Mesenchymal stem cell (in vitro differentiated cells and primary cell): ENCODE data around the gene MTHFSD.
"Not testable (repeated sequence)": the region's sequence is repeated elsewhere in the genome, so short reads cannot be mapped to it uniquely, and the experiment has no call there.

Experiments
- DNase-seq: peaks from one replicate; pipeline ENCODE4 v3.0.0-alpha.2; 2013
- H2AFZ ChIP-seq: one replicate; pipeline ENCODE4 v1.6.1; 2013; ENCODE audit warnings: low read depth, mild to moderate bottlenecking, control low read depth, inconsistent platforms, low read length, moderate library complexity
- H2AK5ac ChIP-seq: 2 replicates; pipeline ENCODE4 v1.6.1; 2013; ENCODE audit warnings: low read length, moderate library complexity, mild to moderate bottlenecking, inconsistent platforms; ENCODE audit not compliant: severe bottlenecking
- H2BK120ac ChIP-seq: one replicate; pipeline ENCODE4 v1.6.1; 2013; ENCODE audit warnings: low read depth, mild to moderate bottlenecking, inconsistent platforms, low read length, moderate library complexity
- H2BK12ac ChIP-seq, 2 experiments: one replicate each; pipeline ENCODE4 v1.6.1; 2013; ENCODE audit warnings: inconsistent platforms in 2 of 2, low read length in 2 of 2, mild to moderate bottlenecking in 2 of 2, moderate library complexity in 2 of 2, control low read depth in 1 of 2
- H2BK15ac ChIP-seq: one replicate; pipeline ENCODE4 v1.6.1; 2013; ENCODE audit warnings: mild to moderate bottlenecking, low read depth, inconsistent platforms; ENCODE audit not compliant: poor library complexity, severe bottlenecking
- H2BK5ac ChIP-seq: 2 replicates; pipeline ENCODE4 v1.6.1; 2013; ENCODE audit warnings: low read depth, mild to moderate bottlenecking, low read length, control low read depth, inconsistent platforms; ENCODE audit not compliant: poor library complexity, severe bottlenecking
- H3K14ac ChIP-seq, 2 experiments: one replicate each; pipeline ENCODE4 v1.6.1; 2013; ENCODE audit warnings: inconsistent platforms in 2 of 2, low read length in 2 of 2, control low read depth in 1 of 2, mild to moderate bottlenecking in 1 of 2, moderate library complexity in 1 of 2
- H3K18ac ChIP-seq, 2 experiments: one replicate each; pipeline ENCODE4 v1.6.1; 2013; ENCODE audit warnings: inconsistent platforms in 2 of 2, low read length in 2 of 2, control low read depth in 1 of 2, low read depth in 1 of 2, mild to moderate bottlenecking in 1 of 2
- H3K23ac ChIP-seq, 2 experiments: one replicate each; pipeline ENCODE4 v1.6.1; 2013; ENCODE audit warnings: inconsistent platforms in 2 of 2, low read length in 2 of 2, mild to moderate bottlenecking in 2 of 2, moderate library complexity in 2 of 2, control low read depth in 1 of 2
- H3K27ac ChIP-seq: 2 replicates; pipeline ENCODE4 v1.5.1; 2013; ENCODE audit warnings: mild to moderate bottlenecking, moderate library complexity, low read length, control low read depth, inconsistent platforms; ENCODE audit not compliant: poor library complexity, severe bottlenecking
- H3K27me3 ChIP-seq, 2 experiments: 2 replicates each; pipeline versions ENCODE4 v1.6.1 to v1.7.0; 2013; ENCODE audit warnings: low read length in 2 of 2, mild to moderate bottlenecking in 2 of 2, moderate library complexity in 2 of 2, control low read depth in 1 of 2, inconsistent platforms in 1 of 2; ENCODE audit not compliant: control insufficient read depth in 1 of 2, insufficient read depth in 1 of 2
- H3K36me3 ChIP-seq, 2 experiments: 2 replicates each; pipeline versions ENCODE4 v1.6.1 to v1.7.0; 2013; ENCODE audit warnings: low read length in 2 of 2, control low read depth in 1 of 2, inconsistent platforms in 1 of 2, low read depth in 1 of 2, mild to moderate bottlenecking in 1 of 2; ENCODE audit not compliant: insufficient read depth in 2 of 2, control insufficient read depth in 1 of 2
- H3K4ac ChIP-seq, 2 experiments: one replicate each; pipeline ENCODE4 v1.6.1; 2013; ENCODE audit warnings: inconsistent platforms in 2 of 2, low read length in 2 of 2, mild to moderate bottlenecking in 2 of 2, moderate library complexity in 2 of 2, control low read depth in 1 of 2, low read depth in 1 of 2
- H3K4me1 ChIP-seq: 2 replicates; pipeline ENCODE4 v1.6.1; 2013; ENCODE audit warnings: low read depth, low read length, control low read depth; ENCODE audit not compliant: control insufficient read depth, insufficient read depth
- H3K4me2 ChIP-seq: 2 replicates; pipeline ENCODE4 v1.6.1; 2013; ENCODE audit warnings: low read length, mild to moderate bottlenecking, inconsistent platforms; ENCODE audit not compliant: poor library complexity, severe bottlenecking
- H3K4me3 ChIP-seq, 2 experiments: 2 replicates each; pipeline versions ENCODE4 v1.5.1 to v1.7.0; 2013; ENCODE audit warnings: low read length in 2 of 2, mild to moderate bottlenecking in 2 of 2, control low read depth in 1 of 2, low read depth in 1 of 2; ENCODE audit not compliant: insufficient read depth in 1 of 2
- H3K79me1 ChIP-seq: replicated peaks from 2 replicates; pipeline ENCODE4 v1.6.1; 2013; ENCODE audit warnings: mild to moderate bottlenecking, control low read depth, low read length, inconsistent platforms; ENCODE audit not compliant: poor library complexity, severe bottlenecking
- H3K9ac ChIP-seq: 2 replicates; pipeline ENCODE4 v1.7.0; 2013; ENCODE audit warnings: mild to moderate bottlenecking, low read length, moderate library complexity
- H3K9me3 ChIP-seq: 2 replicates; pipeline ENCODE4 v1.7.0; 2013; ENCODE audit warnings: mild to moderate bottlenecking, low read length; ENCODE audit not compliant: control insufficient read depth
- H4K8ac ChIP-seq: one replicate; pipeline ENCODE4 v1.6.1; 2013; ENCODE audit warnings: inconsistent platforms, mild to moderate bottlenecking, low read length, moderate library complexity
- H4K91ac ChIP-seq: one replicate; pipeline ENCODE4 v1.6.1; 2013; ENCODE audit warnings: mild to moderate bottlenecking, low read length, inconsistent platforms
- WGBS: methylation state at CpG from one replicate; pipeline ENCODE4 v1.1.7; 2013; ENCODE audit warnings: mixed read lengths; 5-methylcytosine and 5-hydroxymethylcytosine counted together

The MTHFSD gene

DNA sequence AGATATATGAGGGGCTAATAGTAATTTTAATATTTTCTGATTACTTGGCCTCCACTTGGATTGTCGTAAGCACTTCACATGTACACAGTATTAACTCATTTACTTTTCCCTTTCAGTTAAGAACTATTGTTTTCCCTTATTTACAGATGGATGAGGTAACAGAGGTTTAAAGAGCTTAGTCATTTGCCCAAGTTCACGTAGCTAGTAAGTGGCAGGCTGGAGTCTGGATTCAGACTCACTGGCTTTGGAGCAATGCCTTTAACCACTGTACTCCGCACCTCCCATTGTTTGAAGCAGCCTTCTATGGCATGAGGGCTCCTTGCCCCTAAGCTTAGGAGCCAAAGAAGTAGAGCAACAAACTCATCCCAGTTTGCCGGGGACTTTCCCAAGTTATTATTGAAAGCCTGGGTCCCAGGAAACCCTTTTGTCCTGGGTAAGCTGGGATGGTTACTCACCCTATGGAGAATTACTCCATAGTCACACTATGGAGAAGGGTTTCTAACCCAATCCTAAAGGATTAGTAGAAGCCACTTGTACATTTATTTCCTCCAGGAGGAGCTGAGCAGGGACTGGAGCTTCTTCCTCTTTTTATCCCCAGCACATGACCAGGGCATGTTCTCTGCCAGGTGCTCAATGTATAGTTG, 35.6 kb upstream of the MTHFSD start:
- WGBS: 47% methylated on average over 3 of the region's 4 CpGs
- peak overlapping the region; percentile 13 for H3K27ac ChIP-seq
- peak overlapping the region; percentile 34 for H3K9ac ChIP-seq
- H3K4me3 ChIP-seq: no peak overlapping the region
- peak overlapping the region; percentile 60 for H2BK15ac ChIP-seq
- H3K14ac ChIP-seq: no peak overlapping the region
- no peak overlapping the region for H3K23ac ChIP-seq
- H2AK5ac ChIP-seq: peak overlapping the region; percentile 29
- no peak overlapping the region for H2BK5ac ChIP-seq
- H3K4me2 ChIP-seq: no peak overlapping the region
- DNase-seq: peak; percentile 84
- H3K18ac ChIP-seq: no peak overlapping the region
- H3K9me3 ChIP-seq: no peaks in the 10 kb centered on the region
- no peak overlapping the region for H4K8ac ChIP-seq
- no peaks in the 10 kb centered on the region for H3K36me3 ChIP-seq
- H2BK12ac ChIP-seq: no peak overlapping the region
- no peak overlapping the region for H3K4ac ChIP-seq
- H3K4me1 ChIP-seq: peaks cover 15% of the 10 kb centered on the region
- no peak overlapping the region for H2AFZ ChIP-seq
- H3K79me1 ChIP-seq: peaks cover 2% of the 10 kb centered on the region
- no peak overlapping the region for H4K91ac ChIP-seq
- peaks cover 0 to 24% of the 10 kb centered on the region in 2 experiments for H3K27me3 ChIP-seq
- H2BK120ac ChIP-seq: no peak overlapping the region

DNA sequence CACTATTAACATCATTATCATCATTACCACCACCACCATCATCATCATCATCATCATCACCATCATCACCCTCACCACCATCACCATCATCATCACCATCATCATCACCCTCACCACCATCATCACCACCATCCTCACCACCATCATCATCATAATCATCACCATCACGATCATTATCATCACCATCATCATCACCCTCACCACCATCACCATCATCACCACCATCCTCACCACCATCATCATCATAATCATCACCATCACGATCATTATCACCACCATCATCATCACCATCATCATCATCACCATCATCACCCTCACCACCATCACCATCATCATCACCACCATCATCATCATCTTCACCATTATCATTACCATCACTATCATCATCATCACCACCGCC, 32.9 kb upstream of the MTHFSD start:
- not testable (repeated sequence) for H2BK15ac ChIP-seq, DNase-seq, H3K27me3 ChIP-seq, H3K36me3 ChIP-seq, H2BK120ac ChIP-seq, H3K4me2 ChIP-seq, H3K14ac ChIP-seq, H2AFZ ChIP-seq, H3K79me1 ChIP-seq, H2BK12ac ChIP-seq, H2BK5ac ChIP-seq, H3K9me3 ChIP-seq, H3K4me3 ChIP-seq, H4K8ac ChIP-seq, H3K23ac ChIP-seq, H2AK5ac ChIP-seq, H3K9ac ChIP-seq, H3K27ac ChIP-seq, H3K4ac ChIP-seq, H4K91ac ChIP-seq, H3K18ac ChIP-seq
- 89% methylated on average over 3 of the region's 3 CpGs for WGBS
- peaks cover 26% of the 10 kb centered on the region for H3K4me1 ChIP-seq

DNA sequence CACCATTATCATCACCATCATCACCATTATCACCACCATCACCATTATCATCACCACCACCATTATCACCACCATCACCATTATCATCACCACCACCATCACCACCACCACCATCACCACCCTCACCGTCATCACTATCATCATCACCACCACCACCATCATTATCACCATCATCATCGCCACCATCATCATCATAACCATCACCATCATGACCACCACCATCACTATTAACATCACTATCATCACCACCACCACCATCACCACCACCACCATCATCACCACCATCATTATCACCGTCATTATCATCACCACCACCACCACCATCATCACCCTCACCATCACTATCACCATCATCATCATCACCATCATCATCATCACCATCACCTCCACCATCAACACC, 32.5 kb upstream of the MTHFSD start:
- Histone ChIP-seq H3K27me3 (no peaks in the 10 kb centered on the region), H2BK120ac (no peak overlapping the region), H3K4me3 (no peak overlapping the region), H3K4me2 (no peak overlapping the region), H4K91ac (no peak overlapping the region), H3K79me1 (peaks cover 8% of the 10 kb centered on the region), H3K27ac (no peak overlapping the region), H3K4ac (no peak overlapping the region), H2BK15ac (no peak overlapping the region), H2AK5ac (no peak overlapping the region), H4K8ac (no peak overlapping the region), H2BK5ac (no peak overlapping the region), H2AFZ (no peak overlapping the region), H3K36me3 (no peaks in the 10 kb centered on the region), H3K4me1 (peaks cover 26% of the 10 kb centered on the region), H3K18ac (no peak overlapping the region), H3K23ac (no peak overlapping the region), H3K9ac (no peak overlapping the region), H3K14ac (no peak overlapping the region), H2BK12ac (no peak overlapping the region), H3K9me3 (no peaks in the 10 kb centered on the region)
- 90% methylated on average over 3 of the region's 3 CpGs for WGBS
- DNase-seq: no peak

DNA sequence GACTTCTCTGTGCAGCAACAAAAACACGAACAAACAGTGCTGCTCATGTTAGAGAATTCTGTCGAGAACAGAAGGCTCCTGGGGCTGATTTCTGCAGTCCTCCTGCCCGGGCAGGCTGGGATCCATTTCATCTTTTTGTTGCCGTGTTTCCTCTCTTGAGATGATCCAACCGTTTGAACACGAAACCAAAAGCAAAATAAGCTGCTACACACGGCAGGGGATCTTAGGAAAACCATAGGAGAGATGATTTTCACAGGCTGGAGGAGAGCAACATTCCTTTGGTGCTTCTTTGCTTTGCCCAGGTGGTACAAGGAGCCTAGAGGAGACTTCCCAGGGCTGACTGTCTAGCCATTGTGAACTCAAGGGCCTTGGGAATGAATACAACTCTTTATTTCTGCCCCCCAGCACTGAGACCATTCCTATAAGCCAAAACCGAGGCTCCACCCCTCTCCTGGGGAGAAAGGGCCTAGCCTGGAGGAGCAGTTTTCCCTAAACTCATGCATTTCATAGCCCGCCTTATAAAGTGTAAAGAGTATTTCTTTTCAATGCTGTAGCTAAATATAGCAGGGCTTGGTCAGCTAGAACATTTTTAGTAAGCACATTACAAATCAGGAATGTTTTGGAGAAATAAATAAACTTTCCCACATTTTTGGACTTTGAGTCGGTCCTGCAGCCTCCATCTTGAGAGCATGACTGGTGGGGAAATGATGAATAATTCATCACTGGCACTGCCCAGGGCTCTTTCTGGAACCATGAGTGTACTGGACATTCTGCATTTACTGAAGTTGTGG, 31.0 kb upstream of the MTHFSD start:
- peak overlapping the region; percentile 34 for H3K4me2 ChIP-seq
- no peaks in the 10 kb centered on the region for H3K9me3 ChIP-seq
- H3K27ac ChIP-seq: peak overlapping the region; percentile 89
- H3K4me1 ChIP-seq: peaks cover 26% of the 10 kb centered on the region
- H3K36me3 ChIP-seq: no peaks in the 10 kb centered on the region
- peak overlapping the region; percentile 23 to 48 for H3K18ac ChIP-seq
- no peak overlapping the region for H2AFZ ChIP-seq
- H3K23ac ChIP-seq: no peak overlapping the region
- no peak overlapping the region for H4K91ac ChIP-seq
- peak overlapping the region in 1 of 2 experiments; percentile 32 for H3K4me3 ChIP-seq
- 77% methylated on average over 9 of the region's 10 CpGs for WGBS
- peak; percentile 83 for DNase-seq
- peak overlapping the region; percentile 39 for H2BK15ac ChIP-seq
- peak overlapping the region; percentile 14 to 69 for H2BK12ac ChIP-seq
- peak overlapping the region; percentile 21 for H2BK120ac ChIP-seq
- H3K14ac ChIP-seq: no peak overlapping the region
- peak overlapping the region; percentile 43 for H4K8ac ChIP-seq
- peak overlapping the region; percentile 63 for H2AK5ac ChIP-seq
- peak overlapping the region; percentile 67 for H2BK5ac ChIP-seq
- peaks cover 8% of the 10 kb centered on the region for H3K79me1 ChIP-seq
- H3K4ac ChIP-seq: no peak overlapping the region
- peak overlapping the region; percentile 77 for H3K9ac ChIP-seq
- no peaks in the 10 kb centered on the region for H3K27me3 ChIP-seq
